Hepatocyte (in vitro differentiated cells): ENCODE data around the gene S100P. TPM values are rescaled to one million over a fixed set of nuclear protein-coding genes. Genes with fewer than 3 reads are reported as not detected.

Experiments
- DNase-seq: peaks from one replicate; pipeline ENCODE4 v3.0.0-alpha.2; 2016; ENCODE audit warnings: low spot score
- H2AFZ ChIP-seq: fragments of 200-600 bp; sonication (generic); 2 replicates; pipeline ENCODE4 v1.6.0; 2016; ENCODE audit warnings: antibody characterized with exemption, mild to moderate bottlenecking
- H3K27ac ChIP-seq: fragments of 200-600 bp; sonication (generic); 2 replicates; pipeline ENCODE4 v1.5.1; 2016; ENCODE audit warnings: mild to moderate bottlenecking
- H3K27me3 ChIP-seq: fragments of 200-600 bp; sonication (generic); 2 replicates; pipeline ENCODE4 v1.6.1; 2016
- H3K36me3 ChIP-seq: fragments of 200-600 bp; sonication (generic); replicated peaks from 2 replicates; pipeline ENCODE4 v1.5.1; 2016; ENCODE audit warnings: low read depth; ENCODE audit not compliant: insufficient read depth
- H3K4me1 ChIP-seq: fragments of 200-600 bp; sonication (generic); 2 replicates; pipeline ENCODE4 v1.5.1; 2016; ENCODE audit warnings: mild to moderate bottlenecking, moderate library complexity; ENCODE audit not compliant: insufficient read depth
- H3K4me2 ChIP-seq: fragments of 200-600 bp; sonication (generic); 2 replicates; pipeline ENCODE4 v1.6.0; 2016
- H3K4me3 ChIP-seq: fragments of 200-600 bp; sonication (generic); 2 replicates; pipeline ENCODE4 v1.5.1; 2016; ENCODE audit warnings: mild to moderate bottlenecking
- H3K79me2 ChIP-seq: fragments of 200-600 bp; sonication (generic); 2 replicates; pipeline ENCODE4 v1.6.0; 2017; ENCODE audit warnings: mild to moderate bottlenecking
- H3K9me2 ChIP-seq: fragments of 200-600 bp; sonication (generic); replicated peaks from 2 replicates; pipeline ENCODE4 v1.6.0; 2017; ENCODE audit warnings: mild to moderate bottlenecking; ENCODE audit not compliant: insufficient read depth
- H3K9me3 ChIP-seq: fragments of 200-600 bp; sonication (generic); 2 replicates; pipeline ENCODE4 v1.5.1; 2016; ENCODE audit warnings: low read depth, mild to moderate bottlenecking
- H4K20me1 ChIP-seq: fragments of 200-600 bp; sonication (generic); 2 replicates; pipeline ENCODE4 v1.6.0; 2016; ENCODE audit warnings: mild to moderate bottlenecking; ENCODE audit not compliant: insufficient read depth, poor library complexity, severe bottlenecking
- CTCF ChIP-seq: fragments of 200-600 bp; sonication (generic); IDR thresholded peaks from 2 replicates; pipeline ENCODE4 v1.5.1; 2016; ENCODE audit warnings: antibody characterized with exemption, mild to moderate bottlenecking; ENCODE audit not compliant: poor library complexity
- EZH2 ChIP-seq: fragments of 200-600 bp; sonication (generic); IDR thresholded peaks from 2 replicates; pipeline ENCODE4 v1.6.1; 2016; ENCODE audit warnings: antibody characterized with exemption, mild to moderate bottlenecking, borderline replicate concordance
- EZH2phosphoT487 ChIP-seq: fragments of 200-600 bp; sonication (generic); IDR thresholded peaks from one replicate; pipeline ENCODE4 v1.6.1; 2018; ENCODE audit warnings: antibody characterized with exemption, mild to moderate bottlenecking, low read depth, moderate library complexity; ENCODE audit not compliant: unreplicated experiment, severe bottlenecking
- WGBS: methylation state at CpG from one replicate; pipeline ENCODE4 v1.1.6; 2016; ENCODE audit warnings: low lambda C conversion rate; ENCODE audit errors: missing lambda C conversion rate; 5-methylcytosine and 5-hydroxymethylcytosine counted together
- polyA plus RNA-seq: library from polyadenylated mRNA; unstranded; fragments of >200 nt; fragmentation: Nextera tagmentation; extraction: Ambion mirVana; gene quantifications from 2 replicates; pipeline ENCODE4 v1.2.1, GENCODE V29; 2016
- total RNA-seq: library from RNA; depleted of rRNA; stranded (reverse); fragments of >200 nt; gene quantifications from 2 replicates; pipeline ENCODE4 v1.2.3, GENCODE V29; 2014

Gene S100P
- total and polyA plus RNA-seq, 2 experiments from 2014 or later = 36.6 to 51.6 TPM

- no peaks in the 10 kb centered on the region for H3K9me2 ChIP-seq
- no peaks in the 10 kb centered on the region for H3K27me3 ChIP-seq
- peak overlapping the region; percentile 85 for H3K4me3 ChIP-seq
- H3K4me1 ChIP-seq = peaks cover 14% of the 10 kb centered on the region
- peak overlapping the region; percentile 98 for H3K4me2 ChIP-seq
- WGBS = 7% methylated on average over 50 of the region's 89 CpGs
- H3K36me3 ChIP-seq = no peaks in the 10 kb centered on the region
- peaks cover 4% of the 10 kb centered on the region for H4K20me1 ChIP-seq
- H3K79me2 ChIP-seq = peaks cover 22% of the 10 kb centered on the region
- H2AFZ ChIP-seq = peak overlapping the region; percentile 82
- peak overlapping the region; percentile 88 for H3K27ac ChIP-seq
- TF ChIP-seq EZH2phosphoT487 = no peak
- no peak for TF ChIP-seq EZH2
- TF ChIP-seq CTCF = no peak
- H3K9me3 ChIP-seq = no peaks in the 10 kb centered on the region
- DNase-seq = peak; percentile 97
These were observed 19.8 kb upstream of the S100P start for GRCh38 chr4:6673660-6674499.

- peaks cover 14% of the 10 kb centered on the region for H3K4me1 ChIP-seq
- DNase-seq = peak; percentile 72
- 7% methylated on average over 39 of the region's 40 CpGs for WGBS
These were observed 19.1 kb upstream of the S100P start for GRCh38 chr4:6674500-6675149.

GRCh38 chr4:6676722-6677558 is 16.7 kb upstream of the S100P start:
- H3K36me3 ChIP-seq = no peaks in the 10 kb centered on the region
- no peaks in the 10 kb centered on the region for H3K9me2 ChIP-seq
- no peak overlapping the region for H3K4me3 ChIP-seq
- H2AFZ ChIP-seq = no peak overlapping the region
- H3K79me2 ChIP-seq = peaks cover 22% of the 10 kb centered on the region
- H3K27me3 ChIP-seq = no peaks in the 10 kb centered on the region
- H4K20me1 ChIP-seq = peaks cover 4% of the 10 kb centered on the region
- no peaks in the 10 kb centered on the region for H3K9me3 ChIP-seq
- peak overlapping the region; percentile 98 for H3K4me2 ChIP-seq
- WGBS = 91% methylated on average over 21 of the region's 21 CpGs
- H3K27ac ChIP-seq = no peak overlapping the region
- H3K4me1 ChIP-seq = peaks cover 14% of the 10 kb centered on the region
- no peak for DNase-seq
- no peak for TF ChIP-seq EZH2
- TF ChIP-seq CTCF = no peak
- TF ChIP-seq EZH2phosphoT487 = no peak

More at GRCh38 chr4:6674500-6675149, 19.1 kb upstream of the S100P start:
- H3K4me2 ChIP-seq = peak overlapping the region; percentile 98
- H4K20me1 ChIP-seq = peaks cover 4% of the 10 kb centered on the region
- peak overlapping the region; percentile 85 for H3K4me3 ChIP-seq
- no peaks in the 10 kb centered on the region for H3K27me3 ChIP-seq
- H3K27ac ChIP-seq = peak overlapping the region; percentile 48
- H3K9me2 ChIP-seq = no peaks in the 10 kb centered on the region
- H3K9me3 ChIP-seq = no peaks in the 10 kb centered on the region
- TF ChIP-seq CTCF (peak; percentile 52), EZH2 (no peak)
- H3K36me3 ChIP-seq = no peaks in the 10 kb centered on the region
- peak overlapping the region; percentile 82 for H2AFZ ChIP-seq
- H3K79me2 ChIP-seq = peaks cover 22% of the 10 kb centered on the region
